Mesenchymal stem cell (in vitro differentiated cells and primary cell): ENCODE measurements around the gene ZSCAN16.

Experiments used
- DNase-seq: peaks from one replicate; pipeline ENCODE4 v3.0.0-alpha.2; 2013
- H2AFZ ChIP-seq: one replicate; pipeline ENCODE4 v1.6.1; 2013; ENCODE audit warnings: low read depth, mild to moderate bottlenecking, control low read depth, inconsistent platforms, low read length, moderate library complexity
- H2AK5ac ChIP-seq: 2 replicates; pipeline ENCODE4 v1.6.1; 2013; ENCODE audit warnings: low read length, moderate library complexity, mild to moderate bottlenecking, inconsistent platforms; ENCODE audit not compliant: severe bottlenecking
- H2BK120ac ChIP-seq: one replicate; pipeline ENCODE4 v1.6.1; 2013; ENCODE audit warnings: low read depth, mild to moderate bottlenecking, inconsistent platforms, low read length, moderate library complexity
- H2BK12ac ChIP-seq, 2 experiments: one replicate each; pipeline ENCODE4 v1.6.1; 2013; ENCODE audit warnings: inconsistent platforms in 2 of 2, low read length in 2 of 2, mild to moderate bottlenecking in 2 of 2, moderate library complexity in 2 of 2, control low read depth in 1 of 2
- H2BK15ac ChIP-seq: one replicate; pipeline ENCODE4 v1.6.1; 2013; ENCODE audit warnings: mild to moderate bottlenecking, low read depth, inconsistent platforms; ENCODE audit not compliant: poor library complexity, severe bottlenecking
- H2BK5ac ChIP-seq: 2 replicates; pipeline ENCODE4 v1.6.1; 2013; ENCODE audit warnings: low read depth, mild to moderate bottlenecking, low read length, control low read depth, inconsistent platforms; ENCODE audit not compliant: poor library complexity, severe bottlenecking
- H3K14ac ChIP-seq, 2 experiments: one replicate each; pipeline ENCODE4 v1.6.1; 2013; ENCODE audit warnings: inconsistent platforms in 2 of 2, low read length in 2 of 2, control low read depth in 1 of 2, mild to moderate bottlenecking in 1 of 2, moderate library complexity in 1 of 2
- H3K18ac ChIP-seq, 2 experiments: one replicate each; pipeline ENCODE4 v1.6.1; 2013; ENCODE audit warnings: inconsistent platforms in 2 of 2, low read length in 2 of 2, control low read depth in 1 of 2, low read depth in 1 of 2, mild to moderate bottlenecking in 1 of 2
- H3K23ac ChIP-seq, 2 experiments: one replicate each; pipeline ENCODE4 v1.6.1; 2013; ENCODE audit warnings: inconsistent platforms in 2 of 2, low read length in 2 of 2, mild to moderate bottlenecking in 2 of 2, moderate library complexity in 2 of 2, control low read depth in 1 of 2
- H3K27ac ChIP-seq: 2 replicates; pipeline ENCODE4 v1.5.1; 2013; ENCODE audit warnings: mild to moderate bottlenecking, moderate library complexity, low read length, control low read depth, inconsistent platforms; ENCODE audit not compliant: poor library complexity, severe bottlenecking
- H3K27me3 ChIP-seq, 2 experiments: 2 replicates each; pipeline versions ENCODE4 v1.6.1 to v1.7.0; 2013; ENCODE audit warnings: low read length in 2 of 2, mild to moderate bottlenecking in 2 of 2, moderate library complexity in 2 of 2, control low read depth in 1 of 2, inconsistent platforms in 1 of 2; ENCODE audit not compliant: control insufficient read depth in 1 of 2, insufficient read depth in 1 of 2
- H3K36me3 ChIP-seq, 2 experiments: 2 replicates each; pipeline versions ENCODE4 v1.6.1 to v1.7.0; 2013; ENCODE audit warnings: low read length in 2 of 2, control low read depth in 1 of 2, inconsistent platforms in 1 of 2, low read depth in 1 of 2, mild to moderate bottlenecking in 1 of 2; ENCODE audit not compliant: insufficient read depth in 2 of 2, control insufficient read depth in 1 of 2
- H3K4ac ChIP-seq, 2 experiments: one replicate each; pipeline ENCODE4 v1.6.1; 2013; ENCODE audit warnings: inconsistent platforms in 2 of 2, low read length in 2 of 2, mild to moderate bottlenecking in 2 of 2, moderate library complexity in 2 of 2, control low read depth in 1 of 2, low read depth in 1 of 2
- H3K4me1 ChIP-seq: 2 replicates; pipeline ENCODE4 v1.6.1; 2013; ENCODE audit warnings: low read depth, low read length, control low read depth; ENCODE audit not compliant: control insufficient read depth, insufficient read depth
- H3K4me2 ChIP-seq: 2 replicates; pipeline ENCODE4 v1.6.1; 2013; ENCODE audit warnings: low read length, mild to moderate bottlenecking, inconsistent platforms; ENCODE audit not compliant: poor library complexity, severe bottlenecking
- H3K4me3 ChIP-seq, 2 experiments: 2 replicates each; pipeline versions ENCODE4 v1.5.1 to v1.7.0; 2013; ENCODE audit warnings: low read length in 2 of 2, mild to moderate bottlenecking in 2 of 2, control low read depth in 1 of 2, low read depth in 1 of 2; ENCODE audit not compliant: insufficient read depth in 1 of 2
- H3K79me1 ChIP-seq: replicated peaks from 2 replicates; pipeline ENCODE4 v1.6.1; 2013; ENCODE audit warnings: mild to moderate bottlenecking, control low read depth, low read length, inconsistent platforms; ENCODE audit not compliant: poor library complexity, severe bottlenecking
- H3K9ac ChIP-seq: 2 replicates; pipeline ENCODE4 v1.7.0; 2013; ENCODE audit warnings: mild to moderate bottlenecking, low read length, moderate library complexity
- H3K9me3 ChIP-seq: 2 replicates; pipeline ENCODE4 v1.7.0; 2013; ENCODE audit warnings: mild to moderate bottlenecking, low read length; ENCODE audit not compliant: control insufficient read depth
- H4K8ac ChIP-seq: one replicate; pipeline ENCODE4 v1.6.1; 2013; ENCODE audit warnings: inconsistent platforms, mild to moderate bottlenecking, low read length, moderate library complexity
- H4K91ac ChIP-seq: one replicate; pipeline ENCODE4 v1.6.1; 2013; ENCODE audit warnings: mild to moderate bottlenecking, low read length, inconsistent platforms
- WGBS: methylation state at CpG from one replicate; pipeline ENCODE4 v1.1.7; 2013; ENCODE audit warnings: mixed read lengths; 5-methylcytosine and 5-hydroxymethylcytosine counted together

ZSCAN16 gene

DNA sequence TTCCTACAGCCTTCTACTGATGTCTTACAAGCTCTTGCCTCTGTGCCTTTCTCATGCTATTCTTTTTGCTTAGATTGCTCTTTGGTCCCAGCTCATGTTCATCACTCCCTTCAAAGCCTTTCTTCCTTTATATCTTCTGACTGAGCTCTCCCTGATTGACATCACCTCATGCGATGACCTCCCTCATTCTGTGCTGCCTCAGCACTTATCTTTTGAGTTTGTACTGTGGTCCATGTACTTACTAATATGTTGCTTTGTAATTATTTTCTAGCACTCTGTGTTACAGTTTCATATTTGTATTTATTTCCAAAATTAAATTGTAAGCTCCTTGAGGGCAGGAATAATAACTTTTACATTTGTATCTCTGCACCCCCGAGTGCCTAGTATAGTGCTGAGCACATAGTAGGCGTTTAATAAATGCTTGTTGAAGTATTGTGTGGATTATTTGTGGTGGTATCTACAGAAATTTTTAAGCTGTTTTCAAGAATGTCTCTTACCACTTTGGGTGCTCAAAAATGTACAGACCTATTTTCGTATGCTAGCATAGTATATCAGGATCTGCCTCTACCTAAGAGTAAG, 34.7 kb downstream of the ZSCAN16 start:
- Histone ChIP-seq H3K4ac (no peak overlapping the region), H3K9ac (no peak overlapping the region), H3K27ac (no peak overlapping the region), H3K9me3 (no peaks in the 10 kb centered on the region), H3K79me1 (no peaks in the 10 kb centered on the region), H3K4me3 (no peak overlapping the region), H3K36me3 (peaks cover 4 to 48% of the 10 kb centered on the region in 2 experiments), H2AFZ (no peak overlapping the region), H4K8ac (no peak overlapping the region), H3K14ac (no peak overlapping the region), H3K18ac (no peak overlapping the region), H2BK5ac (no peak overlapping the region), H3K4me2 (no peak overlapping the region), H2BK15ac (no peak overlapping the region), H2BK12ac (no peak overlapping the region), H3K23ac (no peak overlapping the region), H4K91ac (no peak overlapping the region), H3K27me3 (no peaks in the 10 kb centered on the region), H3K4me1 (peaks cover 1% of the 10 kb centered on the region), H2AK5ac (no peak overlapping the region), H2BK120ac (no peak overlapping the region)
- 96% methylated on average over 2 of the region's 4 CpGs for WGBS
- no peak for DNase-seq

DNA sequence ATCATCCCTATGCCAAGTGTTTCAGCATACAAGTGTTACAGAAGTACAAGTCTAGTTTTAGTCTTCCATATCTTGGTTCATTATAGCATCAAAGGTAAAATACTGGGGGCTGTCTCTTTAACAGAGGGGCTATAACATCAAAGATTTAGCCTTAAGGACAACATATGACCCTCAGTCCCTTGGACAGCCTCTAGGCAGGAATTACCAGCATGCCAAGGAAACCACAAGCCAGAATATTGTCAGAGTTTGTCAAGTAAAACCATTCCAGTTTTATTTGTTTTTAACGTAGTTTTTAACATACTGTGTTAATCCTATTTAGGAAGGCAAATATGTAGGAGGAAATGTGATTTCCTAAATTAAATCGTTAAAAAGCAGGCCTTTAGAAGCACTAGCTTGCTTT, 35.8 kb downstream of the ZSCAN16 start:
- 93% methylated on average over 2 of the region's 2 CpGs for WGBS
- H3K4me1 ChIP-seq = peaks cover 1% of the 10 kb centered on the region
- peaks cover 0 to 37% of the 10 kb centered on the region in 2 experiments for H3K36me3 ChIP-seq
- H3K4ac ChIP-seq = no peak overlapping the region
- no peak overlapping the region for H3K14ac ChIP-seq
- no peak overlapping the region for H3K23ac ChIP-seq
- no peak overlapping the region for H2BK15ac ChIP-seq
- H3K79me1 ChIP-seq = no peaks in the 10 kb centered on the region
- no peaks in the 10 kb centered on the region for H3K9me3 ChIP-seq
- no peak overlapping the region for H2BK5ac ChIP-seq
- no peak overlapping the region for H4K91ac ChIP-seq
- no peak overlapping the region for H2BK12ac ChIP-seq
- H3K27me3 ChIP-seq = no peaks in the 10 kb centered on the region
- no peak overlapping the region for H3K9ac ChIP-seq
- no peak overlapping the region for H3K27ac ChIP-seq
- H2AFZ ChIP-seq = no peak overlapping the region
- no peak overlapping the region for H2AK5ac ChIP-seq
- H4K8ac ChIP-seq = no peak overlapping the region
- H3K18ac ChIP-seq = no peak overlapping the region
- no peak overlapping the region for H3K4me2 ChIP-seq
- no peak for DNase-seq
- no peak overlapping the region for H2BK120ac ChIP-seq
- no peak overlapping the region for H3K4me3 ChIP-seq

DNA sequence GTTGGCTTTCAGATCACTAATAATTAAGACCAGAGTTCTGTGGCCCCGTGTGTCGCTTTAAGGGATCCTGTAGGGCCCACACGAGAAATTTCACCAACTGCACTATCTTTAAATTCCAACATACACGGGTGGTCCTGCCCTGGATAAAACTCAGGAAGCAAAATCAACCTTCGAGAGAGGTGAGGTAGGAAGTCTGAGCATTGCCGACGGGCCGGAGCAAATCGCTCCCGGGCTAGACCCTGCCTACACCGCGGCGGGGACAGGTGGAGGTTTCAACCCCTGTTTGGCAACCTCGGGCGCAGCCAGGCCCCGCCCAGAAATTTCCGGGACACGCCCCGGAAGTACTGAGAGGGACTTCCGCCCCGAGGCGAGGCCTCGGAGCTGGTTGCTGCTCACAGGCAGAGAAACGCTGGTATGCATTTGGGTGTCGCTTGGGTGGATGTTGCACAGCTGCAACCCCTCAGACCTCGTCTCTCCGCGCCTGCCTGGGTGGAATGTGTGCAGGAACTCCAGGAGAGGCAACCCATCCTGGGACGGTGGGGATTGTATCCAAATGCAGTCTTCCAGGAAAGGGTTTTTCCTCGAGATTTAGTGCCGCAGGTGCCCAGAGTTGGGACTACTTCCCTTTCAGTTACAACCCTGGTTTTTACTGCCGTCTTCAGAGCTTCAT, 37.1 kb downstream of the ZSCAN16 start:
- Histone ChIP-seq H2BK5ac (no peak overlapping the region), H3K79me1 (no peaks in the 10 kb centered on the region), H2BK12ac (no peak overlapping the region), H3K14ac (peak overlapping the region in 1 of 2 experiments; percentile 91), H2AFZ (peak overlapping the region; percentile 48), H3K23ac (no peak overlapping the region), H3K4ac (peak overlapping the region in 1 of 2 experiments; percentile 9), H4K91ac (no peak overlapping the region), H3K36me3 (peaks cover 0 to 29% of the 10 kb centered on the region in 2 experiments), H3K27ac (no peak overlapping the region), H2BK15ac (no peak overlapping the region), H3K9me3 (peaks cover 2% of the 10 kb centered on the region), H3K4me2 (peak overlapping the region; percentile 76), H2AK5ac (no peak overlapping the region), H3K18ac (peak overlapping the region in 1 of 2 experiments; percentile 76), H3K4me1 (peaks cover 1% of the 10 kb centered on the region), H3K9ac (peak overlapping the region; percentile 79), H4K8ac (peak overlapping the region; percentile 97), H2BK120ac (no peak overlapping the region), H3K27me3 (no peaks in the 10 kb centered on the region), H3K4me3 (peak overlapping the region; percentile 49 to 84)
- WGBS = 13% methylated on average over 29 of the region's 32 CpGs
- peak; percentile 51 for DNase-seq

DNA sequence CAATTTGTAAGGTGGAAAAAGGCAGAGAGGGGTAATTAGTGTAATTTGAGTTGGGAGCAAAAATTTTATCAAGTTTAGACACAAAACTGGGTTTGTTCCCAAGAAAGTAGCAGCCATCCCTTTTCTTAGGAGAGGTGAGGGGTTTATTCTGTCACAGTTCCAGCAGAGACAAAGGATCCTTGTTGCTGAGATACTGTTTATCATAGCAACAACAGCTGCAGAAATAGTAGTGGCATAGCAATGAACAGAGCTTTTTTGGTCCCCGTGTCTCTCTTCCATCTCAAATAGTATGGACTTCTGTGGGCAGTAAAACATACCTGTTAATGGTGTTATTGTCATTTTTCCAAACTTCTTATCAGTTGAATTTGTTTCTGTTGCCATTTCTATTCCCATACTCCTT, 41.2 kb downstream of the ZSCAN16 start:
- Histone ChIP-seq H3K4ac (no peak overlapping the region), H3K27me3 (no peaks in the 10 kb centered on the region), H3K79me1 (no peaks in the 10 kb centered on the region), H2BK15ac (no peak overlapping the region), H2AK5ac (no peak overlapping the region), H3K9me3 (peaks cover 5% of the 10 kb centered on the region), H3K4me3 (no peak overlapping the region), H3K23ac (no peak overlapping the region), H4K91ac (no peak overlapping the region), H3K14ac (no peak overlapping the region), H4K8ac (no peak overlapping the region), H3K27ac (no peak overlapping the region), H3K4me2 (no peak overlapping the region), H3K36me3 (peaks cover 0 to 12% of the 10 kb centered on the region in 2 experiments), H2AFZ (no peak overlapping the region), H2BK120ac (no peak overlapping the region), H2BK12ac (no peak overlapping the region), H3K18ac (no peak overlapping the region), H3K4me1 (peaks cover 1% of the 10 kb centered on the region), H3K9ac (no peak overlapping the region), H2BK5ac (no peak overlapping the region)
- no peak for DNase-seq
- no CpG with 5 or more reads among the region's 1 CpG for WGBS
